HCT116 (cell line): ENCODE data around the gene SNX9. TPM values are rescaled to one million over a fixed set of nuclear protein-coding genes. Genes with fewer than 3 reads are reported as not detected.

Experiments
- ATAC-seq: fragments of 200-7000 bp; cut with Tn5 transposase; 2 replicates; pipeline ENCODE4 v1.9.1; 2020; ENCODE audit warnings: mild to moderate bottlenecking, moderate library complexity
- BruUV-seq: library from RNA; stranded (reverse); fragments of 400-500 nt; replicated peaks from 2 replicates; lab custom pipeline; 2021; lab: Mats Ljungman, UMichigan
- CTCF ChIA-PET: fragments of 300-600 bp; sonication (Branson Sonifier 250); formaldehyde crosslinking; loops from one replicate; lab custom pipeline; 2021; ENCODE audit warnings: antibody characterized with exemption; lab: Charles Lee
- POLR2A ChIA-PET: fragments of 300-600, 350-600 bp; sonication (Branson Sonifier 250); formaldehyde crosslinking; loops from one replicate; lab custom pipeline; 2021; ENCODE audit warnings: antibody characterized with exemption; lab: Charles Lee
- RAD21 ChIA-PET, 2 experiments: fragments of 300-600 bp; sonication (Branson Sonifier 250); formaldehyde crosslinking; loops; one replicate each; lab custom pipeline; 2023; ENCODE audit warnings: low total read pairs in 2 of 2; ENCODE audit not compliant: uncharacterized antibody in 2 of 2, unreplicated experiment in 2 of 2, low non-redundant PET in 1 of 2; lab: Charles Lee
- DNase-seq: peaks from one replicate; pipeline ENCODE4 v3.0.0-alpha.2; 2010; ENCODE audit warnings: low read depth, low spot score
- H2AFZ ChIP-seq: fragments of 200-600 bp; shearing (Covaris generic), sonication (generic); 2 replicates; pipeline ENCODE4 v1.6.1; 2017; ENCODE audit warnings: low read depth, mixed run types, mixed read lengths, antibody characterized with exemption, low read length; ENCODE audit not compliant: poor library complexity, severe bottlenecking
- H3K27ac ChIP-seq: 2 replicates; pipeline ENCODE4 v1.5.1; 2012; ENCODE audit warnings: low read depth, low read length
- H3K27me3 ChIP-seq: fragments of 200-600 bp; sonication (generic); 2 replicates; pipeline ENCODE4 v1.6.1; 2016; ENCODE audit warnings: mixed run types, low read length, mixed read lengths; ENCODE audit not compliant: insufficient read depth
- H3K36me3 ChIP-seq, 2 experiments: fragments of 200-500 bp in 1 of 2; fragments of 200-600 bp in 1 of 2; sonication (Bioruptor generic) in 1 of 2; sonication (generic) in 1 of 2; 2 replicates each; pipeline versions ENCODE4 v1.5.1 to v1.6.1; 2014 to 2016; ENCODE audit warnings: low read length in 2 of 2, inconsistent platforms in 1 of 2, mixed read lengths in 1 of 2, mixed run types in 1 of 2; ENCODE audit not compliant: insufficient read depth in 2 of 2, control insufficient read depth in 1 of 2
- H3K4me1 ChIP-seq, 2 experiments: fragments of 200-600 bp in 1 of 2; sonication (generic) in 1 of 2; 2 replicates each; pipeline versions ENCODE4 v1.5.1 to v1.6.1; 2012 to 2017; ENCODE audit warnings: low read length in 2 of 2, inconsistent platforms in 1 of 2, mild to moderate bottlenecking in 1 of 2, mixed read lengths in 1 of 2, mixed run types in 1 of 2, moderate library complexity in 1 of 2; ENCODE audit not compliant: insufficient read depth in 2 of 2, control insufficient read depth in 1 of 2
- H3K4me2 ChIP-seq: fragments of 200-600 bp; sonication (generic); 2 replicates; pipeline ENCODE4 v1.6.1; 2017; ENCODE audit warnings: mixed run types, low read length, mixed read lengths
- H3K4me3 ChIP-seq, 2 experiments: fragments of 200-600 bp in 1 of 2; sonication (generic) in 1 of 2; replicated peaks in 1 of 2; 2 replicates each; pipeline ENCODE4 v1.5.1; 2011 to 2016; ENCODE audit warnings: low read length in 2 of 2, control low read depth in 1 of 2, low read depth in 1 of 2, mild to moderate bottlenecking in 1 of 2, mixed read lengths in 1 of 2, mixed run types in 1 of 2
- H3K79me2 ChIP-seq: fragments of 200-600 bp; sonication (generic); 2 replicates; pipeline ENCODE4 v1.6.1; 2017; ENCODE audit warnings: mild to moderate bottlenecking, mixed run types, low read length, moderate library complexity, mixed read lengths; ENCODE audit not compliant: insufficient read depth
- H3K9ac ChIP-seq: fragments of 200-600 bp; sonication (generic); 2 replicates; pipeline ENCODE4 v1.6.1; 2016; ENCODE audit warnings: low read length, mixed read lengths
- H3K9me2 ChIP-seq: fragments of 200-600 bp; sonication (generic), shearing (Covaris generic); 2 replicates; pipeline ENCODE4 v1.6.1; 2017; ENCODE audit warnings: mixed run types, mild to moderate bottlenecking, moderate library complexity; ENCODE audit not compliant: insufficient read depth
- H3K9me3 ChIP-seq, 2 experiments: fragments of 200-500 bp in 1 of 2; fragments of 200-600 bp in 1 of 2; sonication (Bioruptor generic) in 1 of 2; sonication (generic) in 1 of 2; 2 replicates each; pipeline ENCODE4 v1.6.1; 2014 to 2017; ENCODE audit warnings: low read length in 2 of 2, mixed read lengths in 2 of 2, inconsistent platforms in 1 of 2, low read depth in 1 of 2, mild to moderate bottlenecking in 1 of 2, mixed run types in 1 of 2, moderate library complexity in 1 of 2; ENCODE audit not compliant: control insufficient read depth in 1 of 2, insufficient read depth in 1 of 2
- H4K20me1 ChIP-seq: fragments of 200-600 bp; sonication (generic), shearing (Covaris generic); 2 replicates; pipeline ENCODE4 v1.6.1; 2017; ENCODE audit warnings: mixed run types, mild to moderate bottlenecking, moderate library complexity; ENCODE audit not compliant: insufficient read depth
- EGR1 ChIP-seq: IDR thresholded peaks from 2 replicates; pipeline ENCODE4 v1.6.1; 2012; ENCODE audit warnings: low read depth
- FOSL1 ChIP-seq: IDR thresholded peaks from 2 replicates; pipeline ENCODE4 v1.6.1; 2012; ENCODE audit warnings: low read depth
- POLR2AphosphoS5 ChIP-seq: IDR thresholded peaks from 2 replicates; pipeline ENCODE4 v1.6.1; 2011; ENCODE audit warnings: mild to moderate bottlenecking, low read depth, low read length, moderate library complexity
- RAD21 ChIP-seq: IDR thresholded peaks from 2 replicates; pipeline ENCODE4 v1.6.1; 2012; ENCODE audit warnings: low read depth, mild to moderate bottlenecking
- SIN3A ChIP-seq: IDR thresholded peaks from 2 replicates; pipeline ENCODE4 v1.6.1; 2012; ENCODE audit warnings: low read depth
- ZFX ChIP-seq: fragments of 450-650 bp; IDR thresholded peaks from 2 replicates; pipeline ENCODE4 v1.6.1; 2017
- ZNF274 ChIP-seq: fragments of 200-500 bp; sonication (Bioruptor generic); IDR thresholded peaks from 2 replicates; pipeline ENCODE4 v1.6.1; 2014; ENCODE audit warnings: mild to moderate bottlenecking, low read depth, low read length, inconsistent platforms
- intact Hi-C: fragments of 100-400 bp; cut with micrococcal nuclease; formaldehyde crosslinking; loops from 2 replicates; pipeline ENCODE4 v1.10.0; 2022
- total RNA-seq: library from RNA; stranded (reverse); gene quantifications from one replicate; pipeline ENCODE4 v1.2.1, GENCODE V29; 2021; ENCODE audit not compliant: unreplicated experiment
- TF ChIP-seq, protein P1 (sequence below), 3 experiments: fragments of 200-600 bp in 1 of 3; sonication (generic) in 1 of 3; IDR thresholded peaks in 2 of 3; conservative IDR thresholded peaks in 1 of 3; 2 replicates each; pipeline ENCODE4 v1.5.1; 2012 to 2017; ENCODE audit warnings: low read depth in 2 of 3, low read length in 2 of 3, antibody characterized with exemption in 1 of 3, borderline replicate concordance in 1 of 3, control low read depth in 1 of 3, mild to moderate bottlenecking in 1 of 3, mixed read lengths in 1 of 3, mixed run types in 1 of 3, moderate library complexity in 1 of 3; ENCODE audit not compliant: insufficient read depth in 1 of 3

SNX9 gene
- total RNA-seq, 1 experiment from 2014 or later: 42.5 TPM

DNA sequence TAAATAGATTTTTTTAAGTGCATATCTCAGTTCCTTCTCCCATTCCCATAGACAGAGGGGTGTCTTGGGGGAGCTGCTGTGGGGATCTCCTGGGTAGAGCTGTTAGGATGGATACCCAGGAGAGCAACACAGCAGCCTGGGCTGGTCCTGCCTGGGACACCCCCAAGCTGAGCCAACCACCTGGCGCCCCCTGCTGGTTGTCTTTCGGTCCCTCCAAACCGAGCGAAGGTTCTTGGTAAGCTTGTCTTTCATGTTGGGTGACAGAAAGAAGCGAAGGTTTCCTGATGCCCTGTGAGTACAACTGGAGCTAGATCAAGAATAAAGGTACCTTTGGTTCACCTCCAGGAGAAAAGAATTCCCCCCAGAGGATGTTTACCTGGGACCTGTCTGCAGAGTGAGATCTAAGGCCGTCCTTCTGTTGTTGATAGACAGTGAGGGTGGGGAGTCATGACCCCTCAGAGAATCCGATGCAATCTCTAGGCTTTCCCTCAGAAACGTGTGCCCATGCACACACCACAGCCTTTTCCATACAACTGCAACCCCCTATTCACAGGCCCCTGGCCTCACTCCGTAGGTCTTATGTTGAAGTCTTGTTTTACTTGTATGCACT lies 50.8 kb downstream of the SNX9 start:
- DNase-seq (peak; percentile 50), ATAC-seq (peak; percentile 98)
- Histone ChIP-seq H3K9me3 (no peaks in the 10 kb centered on the region), H3K9ac (no peak overlapping the region), H2AFZ (no peak overlapping the region), H3K4me3 (no peak overlapping the region), H3K9me2 (no peaks in the 10 kb centered on the region), H3K4me2 (no peak overlapping the region), H3K4me1 (no peaks in the 10 kb centered on the region), H3K27me3 (no peaks in the 10 kb centered on the region), H3K79me2 (no peaks in the 10 kb centered on the region), H3K36me3 (peaks cover 7 to 13% of the 10 kb centered on the region in 2 experiments; a peak in 2 of 4 replicates), H4K20me1 (no peaks in the 10 kb centered on the region), H3K27ac (no peak overlapping the region)
- ChIA-PET POLR2A (no interaction called here), CTCF (interaction anchor here (0.7 to 2.2 kb wide), 15 partner anchors 10 to 559 kb away, joined by 3 to 31 read pairs (median 4); no protein-coding TSS in a partner anchor), RAD21 (interaction anchor here (0.8 to 2.0 kb wide), 4 partner anchors 109 to 117 kb away, joined by 3 to 9 read pairs (median 5); no protein-coding TSS in a partner anchor)
- no TSS peak for BruUV-seq
- TF ChIP-seq FOSL1 (no peak), RAD21 (peak; percentile 95)
- TF ChIP-seq, protein P1, sequence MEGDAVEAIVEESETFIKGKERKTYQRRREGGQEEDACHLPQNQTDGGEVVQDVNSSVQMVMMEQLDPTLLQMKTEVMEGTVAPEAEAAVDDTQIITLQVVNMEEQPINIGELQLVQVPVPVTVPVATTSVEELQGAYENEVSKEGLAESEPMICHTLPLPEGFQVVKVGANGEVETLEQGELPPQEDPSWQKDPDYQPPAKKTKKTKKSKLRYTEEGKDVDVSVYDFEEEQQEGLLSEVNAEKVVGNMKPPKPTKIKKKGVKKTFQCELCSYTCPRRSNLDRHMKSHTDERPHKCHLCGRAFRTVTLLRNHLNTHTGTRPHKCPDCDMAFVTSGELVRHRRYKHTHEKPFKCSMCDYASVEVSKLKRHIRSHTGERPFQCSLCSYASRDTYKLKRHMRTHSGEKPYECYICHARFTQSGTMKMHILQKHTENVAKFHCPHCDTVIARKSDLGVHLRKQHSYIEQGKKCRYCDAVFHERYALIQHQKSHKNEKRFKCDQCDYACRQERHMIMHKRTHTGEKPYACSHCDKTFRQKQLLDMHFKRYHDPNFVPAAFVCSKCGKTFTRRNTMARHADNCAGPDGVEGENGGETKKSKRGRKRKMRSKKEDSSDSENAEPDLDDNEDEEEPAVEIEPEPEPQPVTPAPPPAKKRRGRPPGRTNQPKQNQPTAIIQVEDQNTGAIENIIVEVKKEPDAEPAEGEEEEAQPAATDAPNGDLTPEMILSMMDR (IDR thresholded peaks at IDR 0.05 in 2 of 3, conservative IDR thresholded peaks at IDR 0.05 in 1 of 3; ENCODE audit: borderline replicate concordance in 1 of 3, insufficient read depth in 1 of 3, low read depth in 2 of 3, low read length in 2 of 3): peak; percentile 88 to 92 (median 89); a peak in 5 of 6 replicates
- intact Hi-C loops: loop anchor here (1.0 to 10.0 kb wide), 4 partner anchors 52 to 557 kb away; partner anchors contain the start of gene SNX9

DNA sequence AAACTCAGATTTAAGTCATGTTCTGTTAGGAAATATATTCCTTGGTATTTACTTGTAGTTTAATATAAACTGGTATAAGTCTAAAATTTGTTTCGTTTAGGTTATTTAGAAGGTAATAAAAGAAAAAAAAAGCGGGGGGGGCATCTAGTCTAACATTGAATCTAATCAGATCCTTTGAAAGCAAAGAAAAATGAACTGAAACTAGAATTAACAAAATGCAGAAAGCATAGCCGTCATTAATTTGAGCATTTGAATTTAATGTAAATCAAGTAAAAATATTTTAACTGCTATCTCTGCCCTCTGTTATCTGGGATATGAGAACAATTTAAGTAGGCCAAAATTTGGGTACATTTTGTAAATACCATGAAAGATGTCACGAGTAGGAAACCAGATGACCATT lies 54.1 kb downstream of the SNX9 start:
- H3K4me1 ChIP-seq: no peaks in the 10 kb centered on the region
- no peak overlapping the region for H3K4me2 ChIP-seq
- TF ChIP-seq SIN3A (no peak), ZNF274 (no peak), POLR2AphosphoS5 (no peak), EGR1 (no peak), ZFX (no peak)
- H3K9me2 ChIP-seq: no peaks in the 10 kb centered on the region
- no peaks in the 10 kb centered on the region for H4K20me1 ChIP-seq
- no peak overlapping the region for H3K9ac ChIP-seq
- ChIA-PET CTCF (interaction anchor here (1.3 kb wide), 1 partner anchor 9 kb away, joined by 3 read pairs; no protein-coding TSS in a partner anchor), RAD21 (interaction anchor here in 1 of 2 experiments (0.8 kb wide), 1 partner anchor 255 kb away, joined by 4 read pairs; no protein-coding TSS in a partner anchor), POLR2A (no interaction called here)
- H3K9me3 ChIP-seq: no peaks in the 10 kb centered on the region
- H3K4me3 ChIP-seq: no peak overlapping the region
- BruUV-seq: no TSS peak
- no peak for ATAC-seq
- no peaks in the 10 kb centered on the region for H3K27me3 ChIP-seq
- no peak for DNase-seq
- no peaks in the 10 kb centered on the region for H3K79me2 ChIP-seq
- H3K36me3 ChIP-seq: peaks cover 7 to 10% of the 10 kb centered on the region in 2 experiments; a peak in 2 of 4 replicates
- H2AFZ ChIP-seq: no peak overlapping the region
- H3K27ac ChIP-seq: no peak overlapping the region
- intact Hi-C loops: loop anchor here (10.0 kb wide), 1 partner anchor 212 kb away; no protein-coding TSS in a partner anchor
